EH (cell line): ENCODE results near the gene NDFIP1.

Source experiments
- DNase-seq: peaks from one replicate; pipeline ENCODE4 v3.0.0-alpha.2; 2015; ENCODE audit warnings: low read depth

NDFIP1 gene

DNA sequence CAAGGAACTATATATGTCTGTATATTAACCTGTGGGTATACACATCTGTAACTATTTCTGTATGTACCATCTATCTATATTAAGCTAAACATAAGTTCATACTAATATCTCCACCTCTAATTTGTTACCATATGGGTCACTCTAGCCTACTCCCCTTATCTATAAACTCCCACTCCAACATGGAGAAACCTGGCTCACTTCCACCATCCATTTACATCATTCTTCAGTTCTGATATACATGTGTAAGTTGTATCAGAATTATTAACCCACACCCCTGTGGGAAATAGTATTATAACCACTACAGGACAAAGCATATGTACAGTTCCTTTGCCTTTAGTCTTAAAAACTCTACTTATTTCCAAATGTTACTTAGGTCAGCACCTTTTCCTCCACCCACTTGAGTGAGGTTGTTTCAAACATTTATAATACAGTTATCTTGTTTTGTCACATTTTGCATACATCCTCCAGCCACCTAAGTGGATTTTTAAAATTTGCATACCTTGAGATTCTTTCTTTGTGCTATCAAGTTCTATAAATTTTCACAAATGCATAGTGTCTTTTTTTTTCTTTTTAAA is 10.6 kb downstream of the NDFIP1 start:
- DNase-seq = no peak

DNA sequence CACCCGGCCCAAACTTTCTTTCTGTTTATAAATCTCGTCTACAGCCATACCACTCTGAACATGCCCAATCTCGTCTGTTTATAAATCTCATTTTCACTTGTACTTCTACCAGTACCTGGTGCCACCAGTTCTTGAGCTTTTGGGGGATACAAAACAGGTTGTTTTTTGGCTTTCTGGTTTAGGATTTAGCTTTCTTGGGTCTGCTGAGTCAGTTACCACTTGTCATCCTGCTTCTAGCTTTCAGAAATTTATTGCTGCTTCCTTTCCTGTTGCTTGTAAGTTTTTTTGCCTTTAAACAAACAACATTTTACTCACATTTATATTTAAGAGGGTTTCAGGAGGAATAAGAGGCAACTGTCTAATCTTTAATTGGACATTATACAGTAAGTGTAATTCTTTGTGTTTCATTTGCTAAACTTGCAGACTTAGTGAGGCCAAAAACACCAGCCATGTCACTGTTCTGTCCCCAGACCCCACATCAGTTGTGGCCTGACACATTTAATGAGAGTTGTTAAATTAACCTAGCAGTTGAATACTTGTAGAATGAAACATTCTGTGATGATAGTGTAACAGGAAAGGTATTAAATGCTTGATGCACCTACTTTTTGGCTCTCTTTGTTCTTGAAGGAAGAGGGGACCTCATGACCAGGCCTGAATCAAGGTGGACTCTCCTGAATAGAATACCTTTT is 11.8 kb downstream of the NDFIP1 start:
- DNase-seq = no peak

DNA sequence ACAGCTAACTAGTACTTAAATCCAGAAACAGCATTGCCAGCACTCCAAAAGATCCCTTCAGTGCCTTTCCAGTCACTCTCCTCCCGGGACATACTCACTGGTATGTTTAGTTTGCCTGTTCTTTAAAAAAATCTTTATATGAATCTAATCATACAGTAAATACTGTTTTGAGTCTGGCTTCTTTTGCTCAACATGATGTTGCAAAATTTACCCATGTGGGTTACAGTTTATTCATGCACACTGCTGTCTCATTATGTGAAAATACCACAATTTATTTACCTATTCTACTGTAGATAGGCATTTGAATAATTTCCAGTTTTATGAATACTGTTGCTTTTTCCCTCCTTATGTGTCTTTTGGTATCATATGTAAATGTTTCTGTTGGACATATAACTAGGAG is 13.5 kb downstream of the NDFIP1 start:
- DNase-seq = no peak

DNA sequence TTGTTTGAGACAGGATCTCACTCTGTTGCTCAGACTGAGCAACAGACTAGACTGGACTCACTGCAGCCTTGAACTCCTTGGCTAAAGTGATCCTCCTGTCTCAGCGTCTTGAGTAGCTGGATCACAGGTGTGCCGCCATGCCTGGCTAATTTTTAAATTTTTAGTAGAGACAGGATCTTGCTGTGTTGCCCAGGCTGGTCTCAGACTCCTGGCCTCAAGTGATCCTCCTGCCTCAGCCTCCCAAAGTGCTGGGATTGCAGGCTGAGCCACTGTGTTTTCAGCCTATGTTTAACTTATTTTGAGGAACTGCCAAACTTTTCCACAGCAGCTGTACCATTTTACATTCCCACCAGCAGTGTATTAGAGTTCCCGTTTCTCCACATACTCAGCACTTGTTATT is 16.8 kb downstream of the NDFIP1 start:
- DNase-seq = no peak

DNA sequence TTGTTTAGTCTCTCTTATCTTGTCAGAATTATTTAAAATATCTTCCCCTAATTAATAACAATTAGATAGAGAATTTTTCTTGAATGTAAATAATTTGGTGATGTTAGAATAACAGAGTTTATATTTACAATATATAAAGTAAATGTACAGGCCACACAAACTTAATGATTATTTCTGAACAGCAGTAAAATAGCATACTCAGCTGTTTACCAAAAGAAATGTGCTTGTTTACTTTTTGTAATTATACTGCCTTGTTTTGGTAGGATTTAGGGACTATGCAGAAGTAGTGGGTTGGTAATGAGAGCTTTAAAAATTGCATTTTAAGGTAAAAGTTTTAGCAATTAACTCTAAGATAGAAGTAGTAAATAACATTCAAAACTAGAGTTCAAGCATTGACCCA is 17.4 kb downstream of the NDFIP1 start:
- no peak for DNase-seq

DNA sequence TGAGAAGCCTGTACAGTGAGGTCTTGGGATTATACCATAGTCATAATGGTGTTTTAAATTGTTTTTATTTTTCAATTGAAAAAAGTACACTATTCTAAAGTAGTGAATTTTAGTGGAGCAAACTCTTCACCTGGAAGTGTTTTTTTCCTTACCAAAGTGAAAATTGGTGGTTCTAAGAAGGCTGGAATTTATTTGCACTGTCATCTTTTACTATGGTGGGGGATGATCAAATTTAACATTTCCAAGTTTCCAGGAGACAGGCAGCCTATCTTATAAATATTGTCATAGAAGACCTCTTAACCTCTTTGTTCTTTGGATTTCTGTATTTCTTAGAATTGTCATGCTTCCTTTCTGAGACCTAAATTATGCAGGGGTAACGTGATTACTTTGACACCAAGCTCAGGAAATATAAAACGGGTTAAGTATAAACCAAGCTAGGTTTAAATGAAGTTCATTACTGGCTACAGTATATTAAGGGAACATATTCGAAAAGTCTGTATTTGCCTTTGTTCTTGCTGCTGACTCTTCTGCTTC is 20.2 kb downstream of the NDFIP1 start:
- DNase-seq = no peak

DNA sequence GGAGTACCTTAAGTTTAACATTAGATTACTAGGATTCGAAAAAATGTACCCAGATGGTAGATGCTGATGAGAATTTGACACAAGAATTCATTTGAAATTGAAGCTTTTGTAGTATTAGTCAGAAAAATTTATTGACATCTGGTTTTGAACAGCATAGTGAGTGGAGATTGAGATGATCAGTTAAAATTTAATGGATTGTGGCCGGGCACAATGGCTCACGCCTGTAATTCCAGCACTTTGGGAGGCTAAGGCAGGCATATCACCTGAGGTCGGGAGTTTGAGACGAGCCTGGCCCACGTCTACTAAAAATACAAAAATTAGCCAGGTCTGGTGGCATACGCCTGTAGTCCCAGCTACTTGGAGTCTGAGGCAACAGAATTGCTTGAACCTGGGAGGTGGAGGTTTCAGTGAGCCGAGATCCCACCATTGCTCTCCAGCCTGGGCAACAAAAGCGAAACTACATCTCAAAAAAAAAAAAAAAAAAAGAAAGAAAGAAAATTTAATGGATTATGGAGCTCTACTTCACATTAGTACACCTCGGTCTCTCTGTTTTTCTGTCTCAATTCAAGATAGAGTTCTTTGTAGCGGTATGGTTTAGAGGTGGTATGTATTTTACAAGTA is 21.0 kb downstream of the NDFIP1 start:
- DNase-seq = no peak

DNA sequence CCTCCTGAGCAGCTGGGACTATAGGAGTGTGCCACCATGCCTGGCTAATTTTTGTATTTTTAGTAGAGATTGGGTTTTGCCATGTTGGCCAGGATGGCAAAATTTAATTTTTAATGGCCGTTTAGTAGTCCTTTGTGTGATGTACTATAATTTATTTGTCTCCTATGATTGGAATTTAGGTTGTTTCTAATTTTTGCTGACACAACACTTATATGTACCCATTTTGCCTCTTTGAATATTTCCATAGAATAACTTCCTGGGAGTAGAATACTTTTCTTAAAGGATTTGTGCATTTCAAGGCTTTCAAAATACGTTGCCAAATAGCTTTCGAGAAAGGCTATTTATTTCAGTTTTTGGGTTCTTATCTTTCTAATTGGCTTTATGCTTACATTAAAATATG is 22.8 kb downstream of the NDFIP1 start:
- DNase-seq = no peak

DNA sequence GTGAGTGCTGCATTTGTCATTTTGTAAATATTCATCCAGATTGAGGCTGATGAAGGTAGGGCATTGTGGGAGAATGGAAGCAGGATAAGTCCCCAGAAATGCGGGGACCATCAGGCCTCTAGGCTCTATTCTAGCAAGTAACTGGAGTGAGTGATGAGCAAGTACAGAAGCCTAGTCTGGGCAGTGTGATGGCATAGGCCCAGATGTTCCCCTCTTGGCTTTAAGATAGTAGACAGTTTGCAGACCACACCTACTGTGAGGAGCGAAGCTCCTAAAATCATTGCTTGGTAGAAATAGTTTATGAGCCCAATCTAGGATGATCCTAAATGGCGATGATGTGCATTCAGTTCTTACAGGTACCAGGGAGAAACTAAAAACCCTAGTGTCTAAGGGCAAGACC is 24.3 kb downstream of the NDFIP1 start:
- DNase-seq = no peak

DNA sequence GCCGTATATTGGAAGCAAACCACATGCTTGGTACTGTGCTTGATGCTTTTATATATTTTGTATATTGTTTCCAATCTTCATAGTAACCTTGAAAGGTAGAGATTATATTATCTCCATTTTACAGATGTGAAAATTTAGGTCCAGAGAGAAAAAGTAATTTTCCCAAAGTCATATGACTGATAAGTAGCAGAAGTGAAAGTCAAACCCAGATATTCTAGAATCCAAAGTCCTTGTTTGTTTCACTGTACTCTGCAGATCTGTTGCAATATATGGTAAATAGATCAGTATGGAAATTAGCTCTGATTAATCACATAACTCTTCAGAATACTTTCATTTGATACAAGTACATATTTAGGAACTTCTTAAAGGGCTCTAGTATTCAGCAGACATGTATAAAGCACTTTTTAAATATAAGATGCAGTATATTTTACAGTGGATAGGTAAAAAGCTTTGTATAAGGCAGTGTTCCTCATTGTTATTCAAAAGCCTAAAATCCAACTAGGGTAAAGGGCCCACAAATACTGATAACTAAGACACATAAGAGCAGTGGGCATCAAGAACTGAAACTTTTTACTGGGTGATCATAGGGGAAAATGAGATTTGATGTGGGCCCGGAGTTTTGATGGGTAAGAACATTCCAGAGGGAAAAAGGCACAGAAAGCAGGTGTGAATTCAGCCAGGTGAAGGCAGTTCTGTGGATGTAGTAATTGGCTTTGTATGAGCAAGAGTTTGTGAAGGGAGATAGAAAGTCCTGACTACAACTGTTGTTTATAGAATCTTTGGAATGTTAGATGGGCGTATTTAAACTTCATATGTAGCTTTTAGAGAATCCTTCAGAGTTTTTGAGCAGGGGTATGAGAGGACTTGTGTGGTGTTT is 25.0 kb downstream of the NDFIP1 start:
- DNase-seq = no peak

DNA sequence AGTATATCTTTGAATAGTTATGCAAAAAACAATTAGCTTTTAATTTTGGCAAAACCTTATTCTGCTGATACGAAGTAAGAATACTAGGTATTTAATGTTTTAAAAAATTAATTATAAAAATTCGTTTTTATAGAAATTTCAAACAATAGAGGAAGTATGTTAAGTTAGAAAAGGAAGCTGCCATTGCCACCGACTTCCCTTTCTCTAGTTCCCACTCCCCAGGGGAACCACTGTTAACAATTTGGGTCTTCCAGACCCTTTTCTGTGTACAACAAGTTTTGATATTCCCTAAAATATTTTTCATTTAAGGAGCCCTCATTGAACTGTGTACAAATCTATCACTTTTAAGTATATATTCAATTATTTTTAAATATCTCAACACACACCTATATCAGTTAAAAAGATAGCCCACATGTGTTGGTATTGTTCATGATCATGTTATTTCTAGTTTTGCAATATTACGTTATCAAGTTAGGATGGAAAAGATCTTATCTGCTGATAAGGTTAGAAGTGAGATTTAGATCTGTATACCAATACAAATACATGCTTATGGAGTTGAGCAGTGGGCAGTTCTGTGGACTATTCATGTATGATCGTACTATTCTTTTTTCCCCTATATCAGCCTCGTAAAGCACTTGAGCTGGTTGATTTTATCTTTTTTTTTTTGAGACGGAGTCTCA is 25.9 kb downstream of the NDFIP1 start:
- DNase-seq = no peak

DNA sequence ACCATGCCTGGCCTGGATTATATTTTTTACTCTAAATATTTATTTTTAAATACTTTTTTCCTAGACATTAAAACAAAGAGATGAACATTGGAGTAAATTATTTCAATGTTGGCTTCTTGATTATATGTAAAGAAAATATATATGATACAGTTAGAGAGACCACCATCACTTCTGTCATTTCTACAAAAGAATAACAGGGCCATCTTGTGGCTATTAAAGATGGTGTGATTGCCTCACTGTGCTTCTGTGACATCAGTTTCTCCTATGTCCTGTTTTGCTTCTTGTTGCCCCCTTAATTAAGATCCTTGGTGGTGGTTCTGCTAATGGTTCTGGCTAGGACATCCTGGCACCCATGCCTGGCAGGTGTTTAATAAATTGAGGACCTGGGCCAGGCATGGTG is 32.9 kb downstream of the NDFIP1 start:
- DNase-seq = no peak

DNA sequence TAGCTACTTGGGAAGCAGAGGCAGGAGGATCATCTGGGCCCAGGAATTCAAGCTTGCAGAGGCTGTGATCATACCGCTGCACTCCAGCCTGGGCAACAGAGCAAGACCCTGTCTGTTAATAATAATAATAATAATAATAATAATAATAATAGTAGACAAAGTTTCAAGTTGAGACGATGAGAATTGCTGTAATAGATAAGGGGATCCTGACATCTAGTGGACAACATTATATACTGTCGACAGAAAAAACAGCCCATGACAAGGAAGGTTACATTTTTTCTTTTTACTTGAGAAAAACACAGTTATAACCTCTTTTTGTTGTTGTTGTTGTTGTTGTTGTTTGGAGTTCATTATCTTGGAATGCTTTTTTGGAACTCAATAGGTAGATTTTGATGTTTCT is 35.3 kb downstream of the NDFIP1 start:
- DNase-seq = peak; percentile 55

DNA sequence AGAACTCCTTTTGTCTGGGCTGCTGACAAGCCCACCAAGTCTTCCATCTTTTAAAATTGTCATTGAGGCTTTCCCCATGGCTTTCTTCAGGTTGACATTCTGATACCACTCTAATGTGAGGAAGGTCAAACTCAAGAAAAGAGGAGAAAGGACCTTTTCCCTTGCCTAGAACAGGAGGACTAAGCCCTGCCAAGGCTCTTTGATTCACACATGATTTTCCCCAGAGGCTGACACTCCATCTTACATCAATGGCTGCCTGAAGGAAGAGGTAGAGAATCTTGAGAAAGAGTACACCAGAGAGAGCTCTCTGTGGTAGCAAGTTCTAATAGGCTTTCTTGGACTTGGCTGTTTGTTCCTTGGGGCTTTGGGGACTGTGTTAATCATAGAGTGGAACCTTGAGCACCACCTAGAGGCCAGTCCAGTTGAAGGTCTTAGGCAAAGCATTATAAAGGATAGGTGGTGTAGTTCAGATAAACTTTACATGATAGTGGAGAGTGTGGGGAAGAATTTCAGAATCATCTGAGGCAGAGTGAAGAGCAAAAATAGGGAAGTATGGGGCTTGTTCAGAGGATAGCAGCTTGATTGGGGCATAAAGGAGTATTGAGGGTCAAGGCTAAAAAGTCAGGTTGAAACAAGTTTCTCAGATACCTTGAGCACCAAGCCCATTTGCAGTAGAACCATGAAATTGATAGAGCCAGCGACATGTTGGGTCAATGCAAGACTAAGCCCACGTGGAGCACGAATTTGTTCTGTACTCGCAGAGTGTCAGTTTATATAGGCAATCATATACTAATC is 36.7 kb downstream of the NDFIP1 start:
- DNase-seq = peak; percentile 75

DNA sequence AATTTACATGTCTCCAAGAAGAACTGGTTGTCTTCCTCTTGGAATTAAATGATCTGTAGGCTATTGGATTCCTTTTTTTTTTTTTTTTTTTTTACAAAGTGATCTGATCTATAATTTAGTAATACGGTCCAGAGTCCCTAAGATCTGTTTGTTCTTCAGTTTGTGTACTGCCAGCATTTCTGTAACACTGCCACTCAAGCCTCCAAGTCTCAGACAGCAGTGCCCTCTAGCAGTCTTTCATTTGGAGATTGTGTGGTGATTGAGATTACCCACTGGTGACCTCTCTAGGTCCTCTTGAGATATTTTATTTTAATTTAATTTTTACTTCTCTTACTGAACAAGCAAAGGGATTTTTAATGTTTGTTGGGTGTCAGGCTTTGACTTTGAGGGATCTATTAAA is 40.8 kb downstream of the NDFIP1 start:
- no peak for DNase-seq

DNA sequence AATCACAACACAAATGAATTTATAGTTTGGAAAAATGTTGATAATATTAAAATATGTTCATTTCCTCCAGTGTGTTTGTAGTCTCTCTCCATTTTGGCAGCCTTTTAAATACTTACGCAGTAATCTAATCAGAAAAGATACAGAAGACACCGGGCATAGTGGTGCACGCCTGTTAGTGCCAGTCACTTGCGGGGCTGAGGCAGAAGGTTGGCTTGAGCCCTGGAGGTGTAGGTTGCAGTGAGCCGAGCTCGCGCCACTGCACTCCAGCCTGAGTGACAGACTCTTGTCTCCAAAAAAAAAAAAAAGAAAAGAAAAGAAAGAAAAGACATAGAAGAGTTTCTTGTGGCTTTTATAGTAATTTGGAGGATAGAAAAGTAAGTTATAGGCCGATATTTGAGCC is 41.9 kb downstream of the NDFIP1 start:
- no peak for DNase-seq

DNA sequence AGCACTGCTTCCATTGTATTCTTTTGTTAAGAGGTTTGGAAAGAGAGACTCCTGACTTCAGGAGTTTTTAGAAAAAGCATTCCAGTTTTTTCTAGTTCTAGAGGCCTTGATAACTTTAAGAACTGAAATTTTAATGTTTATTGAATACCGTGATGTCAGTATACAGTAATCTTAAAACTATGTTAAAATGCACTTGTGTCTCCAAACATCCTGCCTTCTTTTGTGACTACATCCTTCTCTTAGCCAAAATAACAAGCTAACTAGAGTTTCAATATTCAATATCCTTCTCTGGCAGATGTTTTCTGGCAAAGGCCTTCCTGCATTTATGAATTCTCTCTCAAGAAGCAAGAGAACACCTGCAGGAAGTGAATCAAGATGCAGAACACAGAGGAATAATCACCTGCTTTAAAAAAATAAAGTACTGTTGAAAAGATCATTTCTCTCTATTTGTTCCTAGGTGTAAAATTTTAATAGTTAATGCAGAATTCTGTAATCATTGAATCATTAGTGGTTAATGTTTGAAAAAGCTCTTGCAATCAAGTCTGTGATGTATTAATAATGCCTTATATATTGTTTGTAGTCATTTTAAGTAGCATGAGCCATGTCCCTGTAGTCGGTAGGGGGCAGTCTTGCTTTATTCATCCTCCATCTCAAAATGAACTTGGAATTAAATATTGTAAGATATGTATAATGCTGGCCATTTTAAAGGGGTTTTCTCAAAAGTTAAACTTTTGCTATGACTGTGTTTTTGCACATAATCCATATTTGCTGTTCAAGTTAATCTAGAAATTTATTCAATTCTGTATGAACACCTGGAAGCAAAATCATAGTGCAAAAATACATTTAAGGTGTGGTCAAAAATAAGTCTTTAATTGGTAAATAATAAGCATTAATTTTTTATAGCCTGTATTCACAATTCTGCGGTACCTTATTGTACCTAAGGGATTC is 43.1 kb downstream of the NDFIP1 start:
- peak; percentile 77 for DNase-seq

DNA sequence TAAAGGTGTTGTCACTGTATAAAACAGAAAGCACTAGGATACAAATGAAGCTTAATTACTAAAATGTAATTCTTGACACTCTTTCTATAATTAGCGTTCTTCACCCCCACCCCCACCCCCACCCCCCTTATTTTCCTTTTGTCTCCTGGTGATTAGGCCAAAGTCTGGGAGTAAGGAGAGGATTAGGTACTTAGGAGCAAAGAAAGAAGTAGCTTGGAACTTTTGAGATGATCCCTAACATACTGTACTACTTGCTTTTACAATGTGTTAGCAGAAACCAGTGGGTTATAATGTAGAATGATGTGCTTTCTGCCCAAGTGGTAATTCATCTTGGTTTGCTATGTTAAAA is 43.8 kb downstream of the NDFIP1 start:
- no peak for DNase-seq

DNA sequence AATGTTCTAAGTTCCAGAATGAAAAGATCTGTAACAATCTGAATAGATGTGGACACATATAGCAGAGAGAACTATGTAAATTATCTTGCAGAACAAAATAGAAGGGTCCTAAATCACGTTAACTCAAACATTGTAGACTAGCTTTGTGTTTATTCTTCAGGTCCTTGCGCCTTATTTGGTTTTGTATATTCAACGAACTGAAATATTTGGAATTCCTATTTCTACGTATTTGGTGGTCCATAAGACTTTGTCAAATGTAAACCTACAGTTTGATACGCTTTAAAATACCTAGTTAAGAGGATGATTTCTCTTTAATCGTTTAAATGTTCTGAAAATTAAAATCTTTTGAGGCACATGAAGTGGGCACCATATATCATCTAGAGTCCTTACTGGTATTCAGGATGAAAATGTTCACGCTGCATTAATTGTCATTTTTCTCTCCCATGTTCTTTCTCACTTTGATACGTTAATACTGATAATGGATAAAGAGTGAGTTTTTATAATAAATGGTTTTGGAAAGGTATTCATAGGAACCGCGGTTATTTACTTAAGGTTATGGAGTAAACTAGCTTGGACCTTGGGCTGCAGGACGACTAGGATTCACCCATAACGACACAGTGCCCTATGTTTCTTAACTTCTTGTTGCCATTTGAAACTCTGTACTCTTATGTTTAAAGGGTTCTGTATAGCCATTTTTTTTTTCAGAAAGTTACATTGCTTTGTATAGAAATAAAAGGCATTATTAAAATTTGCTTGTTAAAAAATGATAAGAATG is 45.3 kb downstream of the NDFIP1 start:
- no peak for DNase-seq
